Fibroblast of lung (primary cell): ENCODE measurements around the gene RANBP3. TPM values are rescaled to one million over a fixed set of nuclear protein-coding genes. Genes with fewer than 3 reads are reported as not detected.

ENCODE experiments used
- DNase-seq, 2 donors: peaks; one replicate each; pipeline versions ENCODE4 v3.0.0 to v3.0.0-alpha.2; 2010; ENCODE audit warnings: low read depth in 2 of 2
- H2AFZ ChIP-seq: 2 replicates; pipeline ENCODE4 v1.5.1; 2012; ENCODE audit warnings: low read length, control low read depth, inconsistent platforms
- H3K27ac ChIP-seq: 2 replicates; pipeline ENCODE4 v1.5.1; 2011; ENCODE audit warnings: low read length, control low read depth; ENCODE audit not compliant: insufficient read depth
- H3K27me3 ChIP-seq: 2 replicates; pipeline ENCODE4 v1.5.1; 2011; ENCODE audit warnings: mild to moderate bottlenecking, low read length; ENCODE audit not compliant: control insufficient read depth, insufficient read depth
- H3K36me3 ChIP-seq: 2 replicates; pipeline ENCODE4 v1.5.1; 2011; ENCODE audit warnings: low read length; ENCODE audit not compliant: control insufficient read depth, insufficient read depth
- H3K4me1 ChIP-seq: 2 replicates; pipeline ENCODE4 v1.5.1; 2011; ENCODE audit warnings: low read length; ENCODE audit not compliant: control insufficient read depth, insufficient read depth; ENCODE audit errors: extremely low read depth
- H3K4me2 ChIP-seq: 2 replicates; pipeline ENCODE4 v1.5.1; 2011; ENCODE audit warnings: low read length, control low read depth; ENCODE audit not compliant: insufficient read depth; ENCODE audit errors: extremely low read depth
- H3K4me3 ChIP-seq, 4 experiments: fragments of 200-600 bp in 1 of 4; sonication (generic) in 1 of 4; replicated peaks in 1 of 4; 2 replicates each; pipeline ENCODE4 v1.5.1; 2011 to 2016; ENCODE audit warnings: low read length in 4 of 4, low read depth in 3 of 4, mild to moderate bottlenecking in 3 of 4, control low read depth in 2 of 4, inconsistent platforms in 1 of 4, mixed read lengths in 1 of 4; ENCODE audit not compliant: insufficient read depth in 1 of 4; ENCODE audit errors: control extremely low read depth in 1 of 4
- H3K79me2 ChIP-seq: 2 replicates; pipeline ENCODE4 v1.5.1; 2012; ENCODE audit warnings: mild to moderate bottlenecking, low read length, inconsistent platforms; ENCODE audit not compliant: control insufficient read depth, insufficient read depth
- H3K9ac ChIP-seq: 2 replicates; pipeline ENCODE4 v1.5.1; 2011; ENCODE audit warnings: mild to moderate bottlenecking, low read length, control low read depth; ENCODE audit not compliant: insufficient read depth
- H3K9me3 ChIP-seq: 2 replicates; pipeline ENCODE4 v1.5.1; 2012; ENCODE audit warnings: low read depth, low read length; ENCODE audit not compliant: control insufficient read depth, insufficient read depth
- H4K20me1 ChIP-seq: 2 replicates; pipeline ENCODE4 v1.5.1; 2011; ENCODE audit warnings: low read length; ENCODE audit not compliant: control insufficient read depth, insufficient read depth; ENCODE audit errors: extremely low read depth
- CTCF ChIP-seq, 2 donors: IDR thresholded peaks in 1 of 2; conservative IDR thresholded peaks in 1 of 2; 1 replicate in 1 of 2; 2 replicates in 1 of 2; pipeline ENCODE4 v1.5.1; 2011 to 2012; ENCODE audit warnings: low read length in 2 of 2, control low read depth in 1 of 2, inconsistent platforms in 1 of 2, low read depth in 1 of 2, mild to moderate bottlenecking in 1 of 2
- EZH2 ChIP-seq: IDR thresholded peaks from 2 replicates; pipeline ENCODE4 v1.5.1; 2012; ENCODE audit warnings: low read length, control low read depth, mild to moderate bottlenecking; ENCODE audit errors: missing control alignments
- polyA plus RNA-seq, 2 donors: library from polyadenylated mRNA; depleted of rRNA in 1 of 2; stranded (reverse) in 1 of 2; unstranded in 1 of 2; fragments of >200 nt; gene quantifications; 2 replicates each; pipeline ENCODE4 v1.2.1, GENCODE V29; 2011 to 2012; ENCODE audit warnings: missing spikeins in 1 of 2
- total RNA-seq: library from RNA; depleted of rRNA; stranded (reverse); fragments of >200 nt; gene quantifications from 2 replicates; pipeline ENCODE4 v1.2.1, GENCODE V29; 2014

The RANBP3 gene
- total and polyA plus RNA-seq, 2 donors (not counting 1 experiment from before 2014, with no cell fraction given) = 39.8 to 59.4 TPM

DNA sequence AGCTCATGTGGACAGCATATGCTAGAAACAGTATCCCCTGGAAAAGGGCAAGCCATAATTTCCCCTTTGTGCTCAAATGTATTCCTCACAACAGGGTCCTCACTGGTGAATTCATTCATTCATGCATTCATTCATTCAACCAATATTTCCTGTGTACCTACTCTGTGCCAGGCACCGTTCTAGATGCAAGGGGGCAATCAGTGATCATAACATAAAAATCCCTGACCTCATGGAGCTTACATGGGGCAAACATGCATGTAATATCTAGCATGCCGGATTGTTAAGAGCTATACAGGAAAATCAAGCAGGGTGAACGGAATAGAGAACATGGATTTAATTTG lies 2.6 kb downstream of the RANBP3 start:
- no peak for DNase-seq
- H3K27ac ChIP-seq = no peak overlapping the region
- H3K79me2 ChIP-seq = peaks cover 77% of the 10 kb centered on the region
- no peaks in the 10 kb centered on the region for H4K20me1 ChIP-seq
- peaks cover 7% of the 10 kb centered on the region for H3K36me3 ChIP-seq
- H3K4me1 ChIP-seq = peaks cover 24% of the 10 kb centered on the region
- H3K9ac ChIP-seq = no peak overlapping the region
- no peaks in the 10 kb centered on the region for H3K9me3 ChIP-seq
- no peak overlapping the region for H2AFZ ChIP-seq
- no peak overlapping the region for H3K4me2 ChIP-seq
- no peak overlapping the region for H3K4me3 ChIP-seq
- TF ChIP-seq EZH2 (no peak), CTCF (conservative IDR thresholded peaks at IDR 0.05 in 1 of 2, IDR thresholded peaks at IDR 0.05 in 1 of 2; ENCODE audit: low read depth in 1 of 2, low read length in 2 of 2) (no peak)
- no peaks in the 10 kb centered on the region for H3K27me3 ChIP-seq

- H3K4me3 ChIP-seq = peak overlapping the region in 1 of 4 experiments; percentile 6
- no peaks in the 10 kb centered on the region for H3K9me3 ChIP-seq
- no peaks in the 10 kb centered on the region for H3K27me3 ChIP-seq
- H4K20me1 ChIP-seq = no peaks in the 10 kb centered on the region
- H3K4me1 ChIP-seq = peaks cover 24% of the 10 kb centered on the region
- no peak overlapping the region for H2AFZ ChIP-seq
- no peak overlapping the region for H3K4me2 ChIP-seq
- peaks cover 7% of the 10 kb centered on the region for H3K36me3 ChIP-seq
- no peak for TF ChIP-seq EZH2
- TF ChIP-seq CTCF (conservative IDR thresholded peaks at IDR 0.05 in 1 of 2, IDR thresholded peaks at IDR 0.05 in 1 of 2; ENCODE audit: low read depth in 1 of 2, low read length in 2 of 2) = no peak
- H3K9ac ChIP-seq = no peak overlapping the region
- H3K79me2 ChIP-seq = peaks cover 82% of the 10 kb centered on the region
- no peak overlapping the region for H3K27ac ChIP-seq
- no peak for DNase-seq
These were observed 3.1 kb downstream of the RANBP3 start for GRCh38 chr19:5974721-5975387.

DNA sequence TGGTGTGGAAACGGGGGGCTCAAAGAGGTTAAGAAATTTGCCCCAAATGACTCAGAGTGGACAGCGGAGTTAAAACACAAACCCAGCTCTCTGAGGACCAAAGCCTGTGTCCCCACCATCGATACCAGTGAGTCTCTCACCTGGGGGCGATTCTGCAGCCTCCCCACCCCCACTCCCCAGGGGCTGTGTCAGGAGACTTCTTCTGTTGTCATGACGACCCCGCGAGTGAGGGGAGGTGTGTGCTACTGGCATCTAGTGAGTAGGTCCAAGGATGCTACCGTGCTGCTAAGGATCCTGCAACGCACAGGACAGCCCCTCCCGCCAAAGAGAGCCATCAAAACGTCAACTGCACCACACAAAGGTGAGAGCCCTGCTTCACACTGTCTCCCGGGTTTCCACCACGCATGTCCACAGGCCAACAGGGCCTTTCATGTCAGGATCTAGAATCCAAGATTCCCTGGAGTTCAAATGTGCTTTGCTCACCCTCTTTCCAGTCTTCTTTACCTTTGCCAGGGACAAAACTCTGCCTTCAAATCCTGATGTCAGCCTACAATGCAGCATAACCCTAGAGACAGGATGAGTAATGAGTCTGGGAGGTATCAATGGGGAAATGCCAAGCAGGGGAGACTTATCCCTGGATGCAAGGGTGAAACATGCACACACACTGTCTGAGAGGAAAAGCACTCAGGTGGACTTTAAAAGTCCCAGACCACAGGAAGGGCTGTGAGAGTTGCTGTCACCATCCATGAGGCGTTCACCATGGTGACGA lies 3.9 kb downstream of the RANBP3 start:
- Histone ChIP-seq H4K20me1 (no peaks in the 10 kb centered on the region), H3K27ac (no peak overlapping the region), H3K4me3 (no peak overlapping the region), H3K4me2 (no peak overlapping the region), H3K9me3 (no peaks in the 10 kb centered on the region), H3K79me2 (peaks cover 88% of the 10 kb centered on the region), H3K9ac (no peak overlapping the region), H2AFZ (no peak overlapping the region), H3K27me3 (no peaks in the 10 kb centered on the region), H3K4me1 (peaks cover 22% of the 10 kb centered on the region), H3K36me3 (peaks cover 7% of the 10 kb centered on the region)
- TF ChIP-seq CTCF (conservative IDR thresholded peaks at IDR 0.05 in 1 of 2, IDR thresholded peaks at IDR 0.05 in 1 of 2; ENCODE audit: low read depth in 1 of 2, low read length in 2 of 2) (no peak), EZH2 (no peak)
- no peak for DNase-seq
